Neural cell (in vitro differentiated cells): Measurements from ENCODE around the gene GCNT2.

Experiments
- EP300 ChIP-seq: fragments of 450-650 bp; conservative IDR thresholded peaks from 2 replicates; pipeline ENCODE4 v1.6.1; 2014; ENCODE audit warnings: antibody characterized with exemption, mild to moderate bottlenecking, moderate library complexity; ENCODE audit not compliant: poor library complexity, severe bottlenecking
- SMC3 ChIP-seq: fragments of 450-650 bp; conservative IDR thresholded peaks from 2 replicates; pipeline ENCODE4 v1.6.1; 2014; ENCODE audit warnings: antibody characterized with exemption, mild to moderate bottlenecking, moderate library complexity; ENCODE audit not compliant: poor library complexity
- TF ChIP-seq, protein P1 (sequence below): fragments of 450-650 bp; IDR thresholded peaks from 2 replicates; pipeline ENCODE4 v1.5.1; 2014; ENCODE audit warnings: antibody characterized with exemption, mild to moderate bottlenecking, moderate library complexity; ENCODE audit not compliant: poor library complexity, severe bottlenecking

DNA sequence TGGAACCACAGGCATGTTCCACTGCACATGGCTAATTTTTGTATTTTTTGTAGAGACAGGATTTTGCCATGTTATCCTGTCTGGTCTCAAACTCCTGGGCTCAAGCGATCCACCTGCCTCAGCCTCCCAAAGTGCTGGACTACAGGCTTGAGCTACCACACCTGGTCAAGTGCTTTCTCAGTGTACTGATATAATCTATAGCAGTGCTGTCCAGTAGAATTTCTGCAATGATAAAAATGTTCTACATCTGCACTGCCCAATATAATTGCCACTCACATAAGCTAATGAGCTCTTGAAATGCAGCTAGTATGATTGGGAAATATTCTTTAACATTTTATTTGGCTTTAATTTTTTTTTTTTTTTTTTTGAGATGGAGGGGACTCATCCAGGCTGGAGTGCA lies 109.0 kb downstream of the GCNT2 start:
- TF ChIP-seq, protein P1, sequence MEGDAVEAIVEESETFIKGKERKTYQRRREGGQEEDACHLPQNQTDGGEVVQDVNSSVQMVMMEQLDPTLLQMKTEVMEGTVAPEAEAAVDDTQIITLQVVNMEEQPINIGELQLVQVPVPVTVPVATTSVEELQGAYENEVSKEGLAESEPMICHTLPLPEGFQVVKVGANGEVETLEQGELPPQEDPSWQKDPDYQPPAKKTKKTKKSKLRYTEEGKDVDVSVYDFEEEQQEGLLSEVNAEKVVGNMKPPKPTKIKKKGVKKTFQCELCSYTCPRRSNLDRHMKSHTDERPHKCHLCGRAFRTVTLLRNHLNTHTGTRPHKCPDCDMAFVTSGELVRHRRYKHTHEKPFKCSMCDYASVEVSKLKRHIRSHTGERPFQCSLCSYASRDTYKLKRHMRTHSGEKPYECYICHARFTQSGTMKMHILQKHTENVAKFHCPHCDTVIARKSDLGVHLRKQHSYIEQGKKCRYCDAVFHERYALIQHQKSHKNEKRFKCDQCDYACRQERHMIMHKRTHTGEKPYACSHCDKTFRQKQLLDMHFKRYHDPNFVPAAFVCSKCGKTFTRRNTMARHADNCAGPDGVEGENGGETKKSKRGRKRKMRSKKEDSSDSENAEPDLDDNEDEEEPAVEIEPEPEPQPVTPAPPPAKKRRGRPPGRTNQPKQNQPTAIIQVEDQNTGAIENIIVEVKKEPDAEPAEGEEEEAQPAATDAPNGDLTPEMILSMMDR = no peak
- TF ChIP-seq EP300 (no peak), SMC3 (no peak)
